ENCODE data around the gene IRF2BP2.

IRF2BP2 gene

GRCh38 chr1:234626391-234626790, 16.4 kb upstream of the IRF2BP2 start:
- H3K4me3 ChIP-seq (ENCODE audit: low read length) = no peak overlapping the region
- TF ChIP-seq CTCF (conservative IDR thresholded peaks at IDR 0.05; ENCODE audit: low read depth, low read length) = no peak
- no peak for DNase-seq (ENCODE audit: low read depth)

GRCh38 chr1:234624724-234625117, 14.7 kb upstream of the IRF2BP2 start:
- no peak for TF ChIP-seq CTCF (conservative IDR thresholded peaks at IDR 0.05; ENCODE audit: low read depth, low read length)
- no peak overlapping the region for H3K4me3 ChIP-seq (ENCODE audit: low read length)
- DNase-seq (ENCODE audit: low read depth) = no peak

- TF ChIP-seq CTCF (conservative IDR thresholded peaks at IDR 0.05; ENCODE audit: low read depth, low read length) = no peak
- DNase-seq (ENCODE audit: low read depth) = no peak
- no peak overlapping the region for H3K4me3 ChIP-seq (ENCODE audit: low read length)
Measured at GRCh38 chr1:234621657-234622335, 11.8 kb upstream of the IRF2BP2 start.

GRCh38 chr1:234621127-234621468, 11.1 kb upstream of the IRF2BP2 start:
- no peak for TF ChIP-seq CTCF (conservative IDR thresholded peaks at IDR 0.05; ENCODE audit: low read depth, low read length)
- no peak overlapping the region for H3K4me3 ChIP-seq (ENCODE audit: low read length)
- DNase-seq (ENCODE audit: low read depth) = no peak

- TF ChIP-seq CTCF (conservative IDR thresholded peaks at IDR 0.05; ENCODE audit: low read depth, low read length) = no peak
- no peak overlapping the region for H3K4me3 ChIP-seq (ENCODE audit: low read length)
- DNase-seq (ENCODE audit: low read depth) = no peak
Measured at GRCh38 chr1:234620272-234621126, 10.5 kb upstream of the IRF2BP2 start.

GRCh38 chr1:234619794-234620247, 9.8 kb upstream of the IRF2BP2 start:
- no peak for TF ChIP-seq CTCF (conservative IDR thresholded peaks at IDR 0.05; ENCODE audit: low read depth, low read length)
- DNase-seq (ENCODE audit: low read depth) = no peak
- no peak overlapping the region for H3K4me3 ChIP-seq (ENCODE audit: low read length)

- DNase-seq (ENCODE audit: low read depth) = no peak
- TF ChIP-seq CTCF (conservative IDR thresholded peaks at IDR 0.05; ENCODE audit: low read depth, low read length) = no peak
- H3K4me3 ChIP-seq (ENCODE audit: low read length) = no peak overlapping the region
Measured at GRCh38 chr1:234619071-234619480, 9.1 kb upstream of the IRF2BP2 start.
